Measurements from ENCODE around the gene IL20RA. TPM values are rescaled to one million over a fixed set of nuclear protein-coding genes. Genes with fewer than 3 reads are reported as not detected.
"Not testable (repeated sequence)": the region's sequence is repeated elsewhere in the genome, so short reads cannot be mapped to it uniquely, and the experiment has no call there.

The IL20RA gene, protein sequence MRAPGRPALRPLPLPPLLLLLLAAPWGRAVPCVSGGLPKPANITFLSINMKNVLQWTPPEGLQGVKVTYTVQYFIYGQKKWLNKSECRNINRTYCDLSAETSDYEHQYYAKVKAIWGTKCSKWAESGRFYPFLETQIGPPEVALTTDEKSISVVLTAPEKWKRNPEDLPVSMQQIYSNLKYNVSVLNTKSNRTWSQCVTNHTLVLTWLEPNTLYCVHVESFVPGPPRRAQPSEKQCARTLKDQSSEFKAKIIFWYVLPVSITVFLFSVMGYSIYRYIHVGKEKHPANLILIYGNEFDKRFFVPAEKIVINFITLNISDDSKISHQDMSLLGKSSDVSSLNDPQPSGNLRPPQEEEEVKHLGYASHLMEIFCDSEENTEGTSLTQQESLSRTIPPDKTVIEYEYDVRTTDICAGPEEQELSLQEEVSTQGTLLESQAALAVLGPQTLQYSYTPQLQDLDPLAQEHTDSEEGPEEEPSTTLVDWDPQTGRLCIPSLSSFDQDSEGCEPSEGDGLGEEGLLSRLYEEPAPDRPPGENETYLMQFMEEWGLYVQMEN
- 1 to 10 TPM; 1.0 to 1.6 (median 1.5) TPM for polyA plus RNA-seq (ENCODE audit: insufficient read length in 4 of 4)

DNA sequence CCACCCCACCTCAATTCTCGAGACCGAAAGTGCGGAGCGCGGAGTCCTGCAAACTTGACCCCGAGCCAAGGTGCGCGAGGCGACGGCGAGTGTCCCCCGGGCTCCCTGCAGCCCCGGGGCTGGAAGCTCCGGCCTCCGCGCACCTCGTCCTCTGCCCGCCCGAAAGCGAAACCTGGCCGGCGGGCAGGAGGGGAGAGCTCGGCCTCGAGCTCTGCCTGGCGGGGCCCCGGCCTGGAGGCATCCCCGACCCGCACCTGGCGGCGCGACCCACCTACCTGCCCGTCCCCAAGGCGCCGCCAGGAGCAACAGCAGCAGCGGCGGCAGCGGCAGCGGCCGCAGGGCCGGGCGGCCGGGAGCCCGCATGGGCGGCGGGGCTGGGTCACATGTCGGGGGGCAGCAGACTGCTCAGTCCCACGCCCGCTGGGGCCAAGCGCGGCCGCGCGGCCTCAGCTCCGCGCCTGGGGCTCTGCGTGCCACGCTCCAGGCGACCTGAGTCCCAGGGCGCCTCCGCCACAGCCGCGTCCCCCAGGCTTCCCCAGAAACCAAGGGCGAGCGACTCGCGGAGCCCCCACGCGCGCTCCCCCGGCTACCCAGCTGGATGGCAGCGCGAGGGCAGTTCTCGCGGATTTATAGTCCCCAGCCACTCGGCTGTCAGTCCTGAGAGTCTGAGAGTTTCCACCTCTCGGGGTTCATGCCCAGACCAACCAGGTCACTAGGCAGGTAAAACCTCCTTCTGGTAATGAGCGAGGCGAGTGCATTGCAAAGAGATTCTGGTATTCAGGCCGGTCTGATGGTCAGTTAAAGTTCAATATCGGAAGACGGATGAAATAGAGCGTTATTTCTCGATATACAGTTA, at the start of gene IL20RA:
TSS of gene IL20RA (minus strand) at position 600 of the 856 bp plus-strand sequence. CDS start at position 363, 237 bp downstream.
- peak in 2 of 4 donors; percentile 4 to 13 for DNase-seq (ENCODE audit: low read depth in 4 of 4, low spot score in 2 of 4)

- DNase-seq (ENCODE audit: low read depth in 4 of 4, low spot score in 2 of 4): no peak
Observed at GRCh38 chr6:137093183-137094069, 48.7 kb upstream of the IL20RA start.

DNA sequence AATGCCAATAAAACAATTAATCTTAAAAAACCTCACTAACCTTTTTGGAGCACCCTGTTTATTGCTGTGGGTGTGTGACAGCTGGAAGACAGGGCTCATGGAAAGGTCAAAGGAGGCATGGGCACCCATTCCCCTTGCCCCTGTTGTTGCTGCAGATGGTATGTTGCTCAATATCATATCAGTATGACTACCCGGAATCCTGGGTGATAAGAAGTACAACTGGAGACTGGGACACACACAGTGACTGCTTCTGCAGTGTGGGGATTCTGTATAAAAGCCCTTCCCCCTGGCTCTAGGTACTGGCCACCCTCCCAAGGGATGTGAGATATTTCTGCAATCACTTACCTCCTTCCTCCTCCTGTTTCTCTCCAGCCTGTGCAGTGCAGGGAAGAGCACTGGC, 47.3 kb upstream of the IL20RA start:
- DNase-seq (ENCODE audit: low read depth in 4 of 4, low spot score in 2 of 4): no peak

DNA sequence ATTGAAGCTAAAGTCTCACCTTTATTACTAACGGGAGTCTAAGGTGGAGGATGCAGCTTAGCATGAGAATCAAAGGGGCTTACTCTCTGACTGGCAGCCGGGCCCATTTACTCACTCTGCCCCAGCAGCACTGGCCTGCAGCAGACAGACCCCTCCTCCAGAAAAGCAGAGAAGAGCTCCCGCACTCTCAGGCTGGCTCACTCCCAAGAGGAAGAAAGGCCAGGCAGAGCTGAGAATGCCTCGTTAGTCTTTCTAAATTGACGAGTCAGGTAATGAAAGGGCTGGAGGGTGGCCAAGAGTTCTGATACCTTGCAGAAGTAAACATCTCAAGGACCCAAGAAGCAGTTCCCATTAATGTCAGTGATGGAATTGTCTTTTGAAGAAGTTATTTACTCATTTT, 44.5 kb upstream of the IL20RA start:
- no peak for DNase-seq (ENCODE audit: low read depth in 4 of 4, low spot score in 2 of 4)

- no peak for DNase-seq (ENCODE audit: low read depth in 4 of 4, low spot score in 2 of 4)
Observed at GRCh38 chr6:137087902-137088301, 43.1 kb upstream of the IL20RA start.

- DNase-seq (ENCODE audit: low read depth in 4 of 4, low spot score in 2 of 4): no peak
Observed at GRCh38 chr6:137086031-137086430, 41.3 kb upstream of the IL20RA start.

DNA sequence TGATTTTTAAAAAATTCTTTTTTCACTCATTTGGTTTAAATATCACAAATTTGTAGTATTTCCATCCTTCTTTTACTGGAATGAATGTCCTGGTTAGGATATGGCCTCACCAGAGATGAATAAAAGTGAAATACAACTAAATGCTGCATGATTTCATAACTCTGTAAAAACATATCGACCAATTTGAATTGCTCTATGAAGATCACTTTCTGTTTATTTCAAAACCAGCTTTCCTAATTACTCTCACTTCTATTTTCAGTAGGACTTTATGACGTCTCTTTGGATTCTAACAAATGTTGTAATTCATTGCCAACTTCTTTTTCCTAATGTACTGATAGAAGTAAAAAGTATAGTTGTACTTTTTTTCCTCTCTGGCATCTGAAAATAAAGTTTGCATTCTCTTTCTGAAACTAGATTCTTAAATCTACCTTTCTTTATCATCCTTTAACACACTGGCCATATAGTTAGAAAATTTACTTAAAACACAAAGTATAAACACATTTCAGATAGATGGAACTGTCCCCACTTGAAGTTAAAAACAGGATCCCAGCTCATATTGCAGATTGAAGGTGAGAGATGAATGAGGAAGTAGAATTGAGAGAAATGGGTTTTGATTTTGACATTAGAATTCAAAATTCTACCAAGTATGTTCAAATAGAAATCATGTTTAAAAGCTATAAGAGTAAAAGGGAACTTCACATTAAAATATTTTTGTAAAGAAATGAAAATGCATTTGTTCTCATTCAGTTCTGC, 40.3 kb upstream of the IL20RA start:
- no peak for DNase-seq (ENCODE audit: low read depth in 4 of 4, low spot score in 2 of 4)

DNA sequence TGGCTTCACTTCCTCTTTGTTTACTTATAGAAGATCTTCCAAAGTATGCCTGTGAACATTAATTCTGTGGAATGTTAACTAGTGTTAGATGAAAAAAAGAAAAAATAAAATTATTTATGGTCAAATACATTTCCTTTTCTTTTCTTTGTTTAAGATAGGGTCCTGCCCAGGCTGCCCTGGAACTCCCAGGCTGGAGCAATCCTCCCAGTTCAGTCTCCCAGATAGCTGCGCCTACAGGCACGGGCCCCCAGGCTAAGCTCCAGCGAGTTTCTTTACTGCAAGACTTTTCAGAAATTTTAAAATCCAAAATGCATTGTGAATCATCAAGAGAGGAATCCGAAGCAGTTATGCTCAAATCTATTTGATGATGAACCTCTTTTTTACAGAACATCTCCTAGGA, 39.3 kb upstream of the IL20RA start:
- DNase-seq (ENCODE audit: low read depth in 4 of 4, low spot score in 2 of 4): no peak

DNA sequence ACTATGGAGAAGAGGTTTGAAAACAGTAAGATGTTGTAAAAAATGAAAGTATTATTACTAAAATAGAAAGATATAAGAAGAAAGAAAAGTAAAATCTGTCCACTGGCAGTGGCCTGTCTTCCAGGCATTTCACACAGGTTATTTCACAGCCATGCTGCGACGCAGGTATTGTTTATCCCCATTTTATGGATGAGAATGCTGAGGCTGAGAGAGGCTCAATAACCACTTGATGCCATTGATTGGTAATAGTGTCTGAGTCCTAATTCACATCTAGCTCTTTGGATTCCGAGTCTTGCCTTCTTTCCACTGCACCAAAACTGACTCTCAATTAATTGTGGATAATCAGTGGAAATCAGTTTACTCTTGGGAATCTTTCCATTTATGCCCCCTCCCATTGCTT, 37.2 kb upstream of the IL20RA start:
- no peak for DNase-seq (ENCODE audit: low read depth in 4 of 4, low spot score in 2 of 4)

- no peak for DNase-seq (ENCODE audit: low read depth in 4 of 4, low spot score in 2 of 4)
Observed at GRCh38 chr6:137080711-137081110, 35.9 kb upstream of the IL20RA start.

- DNase-seq (ENCODE audit: low read depth in 4 of 4, low spot score in 2 of 4): peak in 3 of 4 donors; percentile 28 to 65 (median 29)
Observed at GRCh38 chr6:137076277-137077068, 31.7 kb upstream of the IL20RA start.

DNA sequence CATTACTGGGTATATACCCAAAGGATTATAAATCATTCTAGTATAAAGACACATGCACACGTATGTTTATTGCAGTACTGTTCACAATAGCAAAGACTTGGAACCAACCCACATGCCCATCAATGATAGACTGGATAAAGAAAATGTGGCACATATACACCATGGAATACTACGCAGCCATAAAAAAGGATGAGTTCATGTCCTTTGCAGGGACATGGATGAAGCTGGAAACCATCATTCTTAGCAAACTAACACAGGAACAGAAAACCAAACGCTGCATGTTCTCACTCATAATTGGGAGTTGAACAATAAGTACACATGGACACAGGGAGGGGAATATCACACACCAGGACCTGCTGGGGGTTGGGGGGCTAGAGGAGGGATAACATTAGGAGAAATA, 31.0 kb upstream of the IL20RA start:
- not testable (repeated sequence) for DNase-seq (ENCODE audit: low read depth in 4 of 4, low spot score in 2 of 4)

DNA sequence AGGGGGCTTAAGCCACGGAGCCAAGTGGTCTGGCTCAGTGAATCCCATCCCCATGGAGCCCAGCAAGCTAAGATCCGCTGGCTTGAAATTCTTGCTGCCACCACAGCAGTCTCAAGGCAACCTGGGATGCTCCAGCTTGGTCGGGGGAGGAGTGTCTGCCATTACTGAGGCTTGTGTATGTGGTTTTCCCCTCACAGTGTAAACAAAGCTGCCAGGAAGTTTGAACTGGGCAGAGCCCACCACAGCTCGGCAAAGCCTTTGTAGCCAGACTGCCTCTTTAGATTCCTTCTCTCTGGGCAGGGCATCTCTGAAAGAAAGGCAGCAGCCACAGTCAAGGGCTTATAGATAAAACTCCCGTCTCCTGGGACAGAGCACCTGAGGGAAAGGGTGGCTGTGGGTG, 25.5 kb upstream of the IL20RA start:
- no peak for DNase-seq (ENCODE audit: low read depth in 4 of 4, low spot score in 2 of 4)

DNA sequence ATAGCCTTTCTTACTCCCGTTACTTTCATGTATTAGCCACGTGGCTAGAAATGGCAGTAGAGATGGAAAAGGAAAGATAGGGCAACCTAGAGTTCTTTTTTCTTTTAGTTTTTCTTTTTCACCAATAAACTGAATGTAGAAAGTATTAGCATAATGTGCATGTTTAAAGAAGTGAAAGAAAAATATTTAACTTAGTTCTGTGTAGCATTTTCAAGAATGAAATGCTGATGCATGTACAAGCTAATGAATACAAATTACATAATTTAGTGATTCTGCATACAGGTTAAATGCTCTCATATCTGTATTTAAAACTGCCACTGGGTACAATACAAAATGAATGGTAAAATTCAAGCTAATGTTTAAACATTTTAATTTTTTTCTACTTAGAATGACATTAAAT, 22.6 kb upstream of the IL20RA start:
- DNase-seq (ENCODE audit: low read depth in 4 of 4, low spot score in 2 of 4): no peak

- DNase-seq (ENCODE audit: low read depth in 4 of 4, low spot score in 2 of 4): no peak
Observed at GRCh38 chr6:137058037-137058436, 13.3 kb upstream of the IL20RA start.

DNA sequence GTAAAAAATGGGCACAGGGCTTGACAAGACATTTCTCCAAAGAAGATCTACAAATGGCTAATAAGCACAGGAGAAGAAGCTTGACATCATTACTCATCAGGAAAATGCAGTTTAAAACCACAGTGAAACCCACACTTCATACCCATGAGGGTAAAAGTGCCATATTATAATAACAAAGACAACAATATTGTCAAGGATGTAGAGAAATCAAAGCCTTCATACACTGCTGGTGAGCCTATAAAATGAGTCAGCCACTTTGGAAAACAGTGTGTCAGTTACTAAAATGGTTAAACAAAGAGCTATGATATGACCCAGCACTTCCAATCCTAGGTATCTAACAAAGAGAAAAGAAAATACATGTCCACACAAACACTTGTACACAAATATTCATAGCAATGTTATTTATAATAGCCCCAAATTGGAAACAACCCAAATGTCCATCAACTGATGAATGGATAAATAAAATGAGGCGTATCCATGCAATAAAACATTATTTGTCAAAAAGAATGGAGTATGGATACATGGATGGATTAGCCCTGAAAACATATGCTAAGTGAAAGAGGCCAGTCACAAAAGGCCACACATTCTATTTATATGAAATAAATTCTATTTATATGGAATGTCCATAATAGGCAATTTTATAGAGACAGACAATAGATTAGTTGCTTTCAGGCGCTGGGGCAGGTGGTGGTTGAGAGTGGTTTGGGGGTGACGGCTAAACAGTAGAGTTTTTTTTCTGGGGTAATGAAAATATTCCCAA, 11.5 kb upstream of the IL20RA start:
- no peak for DNase-seq (ENCODE audit: low read depth in 4 of 4, low spot score in 2 of 4)

DNA sequence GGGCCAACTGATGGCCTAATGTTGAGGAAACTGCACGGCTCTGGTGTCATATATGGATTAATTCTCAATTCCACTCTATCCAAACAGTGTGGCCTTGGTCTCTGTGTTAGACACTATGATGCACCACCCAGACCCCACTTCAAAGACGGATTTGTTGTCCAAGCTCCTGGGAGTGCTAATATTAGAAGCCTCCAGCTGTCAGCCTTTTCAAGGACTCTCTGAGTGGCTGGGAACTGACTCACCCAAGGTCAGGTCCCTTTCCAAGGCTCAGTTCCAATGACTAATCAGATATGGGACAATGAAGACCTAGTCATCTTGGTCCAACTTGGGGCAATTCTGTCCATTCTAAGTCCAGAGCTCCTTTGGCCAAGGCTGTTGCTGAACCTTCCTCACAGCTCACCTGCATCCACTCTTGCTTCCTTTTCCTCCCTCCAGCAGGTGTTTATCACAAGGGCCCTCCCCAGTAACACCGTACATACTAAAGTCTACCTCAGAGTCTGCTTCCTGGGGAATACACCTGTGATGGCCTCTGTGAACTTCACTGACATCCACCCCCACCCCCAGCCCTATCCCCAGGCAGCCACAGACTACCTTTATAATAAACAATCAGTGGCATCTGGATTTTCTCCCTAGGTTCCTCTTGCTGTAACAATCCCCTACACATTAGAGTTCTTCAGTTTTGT, 7.2 kb upstream of the IL20RA start:
- no peak for DNase-seq (ENCODE audit: low read depth in 4 of 4, low spot score in 2 of 4)
